ENCODE results near the gene GSK3B.
A peak's percentile ranks its signal among the peaks of the same experiment; 100 is the strongest.

Gene GSK3B

DNA sequence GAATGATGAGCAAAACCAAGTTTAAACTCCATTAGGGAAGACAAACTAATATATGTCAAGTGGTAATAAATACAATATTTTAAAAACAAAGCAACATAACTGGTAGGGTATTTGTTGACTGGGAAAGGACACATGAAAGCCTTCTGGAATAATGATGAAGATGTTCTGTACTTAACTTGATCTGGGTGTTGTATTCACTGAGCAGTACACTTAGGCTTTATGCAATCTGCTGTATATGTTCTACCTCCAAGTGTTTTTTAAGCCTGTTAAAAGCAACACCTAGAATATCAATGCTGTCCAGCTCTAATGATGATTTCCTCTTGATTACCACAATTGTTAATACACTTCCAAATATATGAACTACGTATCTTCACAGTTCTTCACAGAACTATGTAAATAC lies 46.6 kb downstream of the GSK3B start:
- H3K27ac Mint-ChIP-seq = no peak overlapping the region
- H3K36me3 Mint-ChIP-seq (ENCODE audit: low read depth) = peaks cover 59% of the 10 kb centered on the region
- peaks cover 13% of the 10 kb centered on the region for H3K4me1 Mint-ChIP-seq
- H3K4me3 Mint-ChIP-seq = no peak overlapping the region
- TF ChIP-seq, protein P1, sequence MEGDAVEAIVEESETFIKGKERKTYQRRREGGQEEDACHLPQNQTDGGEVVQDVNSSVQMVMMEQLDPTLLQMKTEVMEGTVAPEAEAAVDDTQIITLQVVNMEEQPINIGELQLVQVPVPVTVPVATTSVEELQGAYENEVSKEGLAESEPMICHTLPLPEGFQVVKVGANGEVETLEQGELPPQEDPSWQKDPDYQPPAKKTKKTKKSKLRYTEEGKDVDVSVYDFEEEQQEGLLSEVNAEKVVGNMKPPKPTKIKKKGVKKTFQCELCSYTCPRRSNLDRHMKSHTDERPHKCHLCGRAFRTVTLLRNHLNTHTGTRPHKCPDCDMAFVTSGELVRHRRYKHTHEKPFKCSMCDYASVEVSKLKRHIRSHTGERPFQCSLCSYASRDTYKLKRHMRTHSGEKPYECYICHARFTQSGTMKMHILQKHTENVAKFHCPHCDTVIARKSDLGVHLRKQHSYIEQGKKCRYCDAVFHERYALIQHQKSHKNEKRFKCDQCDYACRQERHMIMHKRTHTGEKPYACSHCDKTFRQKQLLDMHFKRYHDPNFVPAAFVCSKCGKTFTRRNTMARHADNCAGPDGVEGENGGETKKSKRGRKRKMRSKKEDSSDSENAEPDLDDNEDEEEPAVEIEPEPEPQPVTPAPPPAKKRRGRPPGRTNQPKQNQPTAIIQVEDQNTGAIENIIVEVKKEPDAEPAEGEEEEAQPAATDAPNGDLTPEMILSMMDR (IDR thresholded peaks at IDR 0.05; ENCODE audit: unreplicated experiment in 3 of 3) = no peak
- peaks cover 33% of the 10 kb centered on the region for H3K9me3 Mint-ChIP-seq
- H3K27me3 Mint-ChIP-seq (ENCODE audit: low read depth) = no peaks in the 10 kb centered on the region

DNA sequence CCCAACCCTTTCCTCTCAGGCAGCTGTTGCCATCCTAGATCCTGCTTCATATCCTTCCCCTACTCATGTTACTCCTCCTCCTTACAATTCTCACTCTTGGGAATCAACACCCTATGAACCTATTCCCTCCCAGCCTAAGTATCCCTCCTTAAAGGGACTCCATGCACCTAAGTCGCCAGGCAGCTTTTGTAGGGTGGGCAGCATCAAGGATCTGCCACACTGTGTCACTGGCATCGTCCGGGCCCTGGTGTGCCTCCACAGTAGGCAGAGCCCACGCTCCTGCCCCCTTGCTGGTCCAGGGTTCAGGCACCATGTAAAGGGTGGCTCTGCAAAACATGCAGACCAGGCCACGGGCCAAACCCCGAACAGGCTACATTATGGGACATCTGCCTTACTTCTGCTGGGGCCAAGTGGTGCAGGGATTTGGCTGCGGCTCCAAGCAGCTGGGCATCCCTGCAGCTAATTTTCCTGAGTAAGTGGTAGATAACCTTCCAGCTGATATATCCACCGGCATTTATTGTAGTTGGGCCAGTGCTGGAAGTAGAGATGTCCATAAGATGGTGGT lies 53.4 kb downstream of the GSK3B start:
- H3K9me3 Mint-ChIP-seq = peaks cover 66% of the 10 kb centered on the region
- no peaks in the 10 kb centered on the region for H3K4me1 Mint-ChIP-seq
- peaks cover 85% of the 10 kb centered on the region for H3K36me3 Mint-ChIP-seq (ENCODE audit: low read depth)
- no peaks in the 10 kb centered on the region for H3K27me3 Mint-ChIP-seq (ENCODE audit: low read depth)
- no peak overlapping the region for H3K4me3 Mint-ChIP-seq
- TF ChIP-seq, protein P1 (IDR thresholded peaks at IDR 0.05; ENCODE audit: unreplicated experiment in 3 of 3) = no peak
- H3K27ac Mint-ChIP-seq = no peak overlapping the region

DNA sequence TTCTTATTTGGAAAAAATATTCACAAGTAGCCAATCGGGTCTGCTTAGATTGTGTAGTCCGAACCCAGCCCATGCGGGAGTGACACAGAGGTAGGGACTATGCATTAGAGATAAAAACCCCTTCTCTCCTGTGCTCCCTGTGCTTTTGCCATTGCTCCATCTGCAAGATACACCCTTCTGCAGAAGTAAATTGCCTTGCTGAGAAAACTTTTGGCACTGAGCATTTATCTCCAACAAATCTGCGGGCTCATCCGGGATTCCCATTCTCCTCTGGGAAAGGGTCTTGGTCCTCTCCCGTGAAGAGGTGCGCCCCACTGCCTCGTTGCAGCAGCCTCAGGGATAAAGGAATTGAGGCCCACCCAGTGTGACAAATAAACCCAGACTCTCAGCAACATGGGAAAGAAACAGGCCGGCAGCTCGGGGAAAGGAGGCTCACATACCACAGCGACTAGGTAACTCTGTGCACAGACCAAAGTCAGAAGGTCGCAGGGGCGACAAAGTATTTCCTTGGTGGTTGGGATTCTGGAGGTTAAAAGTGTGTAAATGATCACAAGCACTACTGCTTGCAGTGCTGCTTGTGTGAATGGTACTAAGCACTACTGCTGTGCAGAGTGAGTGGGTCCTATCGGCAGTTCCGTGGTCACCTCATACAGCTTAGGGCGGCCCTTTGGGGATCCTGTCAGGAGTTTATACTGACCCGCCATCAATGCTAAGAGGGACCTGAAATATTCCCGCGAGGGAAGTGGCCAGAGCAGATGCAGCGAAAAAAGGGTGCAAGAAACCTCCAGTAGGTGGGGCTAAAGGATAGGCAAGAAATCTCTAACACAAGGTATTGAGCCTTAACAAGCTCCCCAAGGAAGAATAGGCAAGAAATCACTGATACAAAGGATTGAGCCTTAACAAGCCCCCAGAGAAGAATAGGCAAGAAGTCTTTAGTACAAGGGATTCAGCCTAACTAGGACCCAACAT lies 54.3 kb downstream of the GSK3B start:
- Mint-ChIP-seq H3K27ac (peak overlapping the region in 1 of 3 experiments; percentile 30), H3K36me3 (ENCODE audit: low read depth) (peaks cover 75% of the 10 kb centered on the region), H3K9me3 (peaks cover 58% of the 10 kb centered on the region), H3K27me3 (ENCODE audit: low read depth) (no peaks in the 10 kb centered on the region), H3K4me1 (no peaks in the 10 kb centered on the region), H3K4me3 (no peak overlapping the region)
- TF ChIP-seq, protein P1 (IDR thresholded peaks at IDR 0.05; ENCODE audit: unreplicated experiment in 3 of 3) = peak; percentile 18 to 33 (median 23)

DNA sequence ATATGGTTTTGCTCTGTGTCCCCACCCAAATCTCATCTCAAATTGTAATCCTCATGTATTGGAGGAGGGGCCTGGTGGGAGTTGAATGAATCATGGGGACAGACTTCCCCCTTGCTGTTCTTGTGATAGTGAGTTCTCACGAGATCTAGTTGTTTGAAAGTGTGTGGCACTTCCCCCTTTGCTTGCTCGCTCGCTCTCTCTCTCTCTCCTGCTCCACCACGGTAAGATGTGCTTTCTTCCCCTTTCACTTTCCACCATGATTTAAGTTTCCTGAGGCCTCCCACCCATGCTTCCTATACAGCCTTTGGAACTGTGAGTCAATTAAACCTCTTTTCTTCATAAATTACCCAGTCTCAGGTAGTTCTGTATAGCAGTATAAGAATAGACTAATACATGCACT lies 60.7 kb downstream of the GSK3B start:
- no peak overlapping the region for H3K27ac Mint-ChIP-seq

DNA sequence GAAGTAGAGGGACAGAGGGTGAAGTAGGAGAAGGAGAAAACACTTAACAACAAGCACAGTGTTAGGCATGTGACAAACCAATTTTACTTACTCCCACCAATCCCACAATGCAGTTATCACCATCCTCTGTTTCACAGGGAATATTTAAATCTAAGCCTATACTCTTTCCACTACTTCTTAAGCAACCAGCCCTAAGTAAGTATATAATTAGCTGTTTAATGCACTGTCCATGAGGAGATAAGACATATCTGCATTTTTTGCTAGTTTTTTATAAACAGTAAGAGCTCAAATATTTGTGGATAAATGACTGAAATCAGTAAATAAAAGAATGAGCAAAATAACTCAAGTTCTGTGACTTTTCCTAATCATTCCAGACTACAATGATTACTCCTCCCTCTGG lies 62.7 kb downstream of the GSK3B start:
- no peak overlapping the region for H3K4me3 Mint-ChIP-seq
- TF ChIP-seq, protein P1 (IDR thresholded peaks at IDR 0.05; ENCODE audit: unreplicated experiment in 3 of 3) = no peak
- H3K9me3 Mint-ChIP-seq = peaks cover 14% of the 10 kb centered on the region
- H3K4me1 Mint-ChIP-seq = peaks cover 12% of the 10 kb centered on the region
- H3K27ac Mint-ChIP-seq = no peak overlapping the region
- H3K27me3 Mint-ChIP-seq (ENCODE audit: low read depth) = no peaks in the 10 kb centered on the region
- H3K36me3 Mint-ChIP-seq (ENCODE audit: low read depth) = peaks cover 32% of the 10 kb centered on the region

More for the DNA sequence above, 60.7 kb downstream of the GSK3B start:
- Mint-ChIP-seq H3K4me3 (no peak overlapping the region), H3K36me3 (ENCODE audit: low read depth) (peaks cover 41% of the 10 kb centered on the region), H3K4me1 (peaks cover 12% of the 10 kb centered on the region), H3K9me3 (peaks cover 19% of the 10 kb centered on the region), H3K27me3 (ENCODE audit: low read depth) (no peaks in the 10 kb centered on the region)
- TF ChIP-seq, protein P1 (IDR thresholded peaks at IDR 0.05; ENCODE audit: unreplicated experiment in 3 of 3) = no peak

Data from nephron (organoid).